HUES64 (cell line): ENCODE data around the gene CAPS.
A peak's percentile ranks its signal among the peaks of the same experiment; 100 is the strongest.

Experiments
- H3K27ac ChIP-seq: 2 replicates; pipeline ENCODE4 v1.7.0; 2013; ENCODE audit warnings: low read depth, low read length, inconsistent platforms
- H3K27me3 ChIP-seq: 2 replicates; pipeline ENCODE4 v1.6.1; 2013; ENCODE audit warnings: mild to moderate bottlenecking, low read length; ENCODE audit not compliant: insufficient read depth
- H3K36me3 ChIP-seq: 2 replicates; pipeline ENCODE4 v1.6.1; 2013; ENCODE audit warnings: mild to moderate bottlenecking, low read length; ENCODE audit not compliant: insufficient read depth
- H3K4me1 ChIP-seq: 2 replicates; pipeline ENCODE4 v1.6.1; 2013; ENCODE audit warnings: mild to moderate bottlenecking, low read length, moderate library complexity; ENCODE audit not compliant: insufficient read depth
- H3K4me3 ChIP-seq: 2 replicates; pipeline ENCODE4 v1.5.1; 2013; ENCODE audit warnings: mild to moderate bottlenecking, low read length, moderate library complexity
- H3K9ac ChIP-seq: 2 replicates; pipeline ENCODE4 v1.6.1; 2013; ENCODE audit warnings: mild to moderate bottlenecking, low read depth, low read length
- H3K9me3 ChIP-seq: 2 replicates; pipeline ENCODE4 v1.6.1; 2013; ENCODE audit warnings: low read depth, low read length; ENCODE audit not compliant: insufficient read depth
- WGBS: fragments of 150-250, 120-280 bp; methylation state at CpG from one replicate; pipeline ENCODE4 v1.1.7; 2013; ENCODE audit warnings: missing lambda C conversion rate; 5-methylcytosine and 5-hydroxymethylcytosine counted together

Gene CAPS

DNA sequence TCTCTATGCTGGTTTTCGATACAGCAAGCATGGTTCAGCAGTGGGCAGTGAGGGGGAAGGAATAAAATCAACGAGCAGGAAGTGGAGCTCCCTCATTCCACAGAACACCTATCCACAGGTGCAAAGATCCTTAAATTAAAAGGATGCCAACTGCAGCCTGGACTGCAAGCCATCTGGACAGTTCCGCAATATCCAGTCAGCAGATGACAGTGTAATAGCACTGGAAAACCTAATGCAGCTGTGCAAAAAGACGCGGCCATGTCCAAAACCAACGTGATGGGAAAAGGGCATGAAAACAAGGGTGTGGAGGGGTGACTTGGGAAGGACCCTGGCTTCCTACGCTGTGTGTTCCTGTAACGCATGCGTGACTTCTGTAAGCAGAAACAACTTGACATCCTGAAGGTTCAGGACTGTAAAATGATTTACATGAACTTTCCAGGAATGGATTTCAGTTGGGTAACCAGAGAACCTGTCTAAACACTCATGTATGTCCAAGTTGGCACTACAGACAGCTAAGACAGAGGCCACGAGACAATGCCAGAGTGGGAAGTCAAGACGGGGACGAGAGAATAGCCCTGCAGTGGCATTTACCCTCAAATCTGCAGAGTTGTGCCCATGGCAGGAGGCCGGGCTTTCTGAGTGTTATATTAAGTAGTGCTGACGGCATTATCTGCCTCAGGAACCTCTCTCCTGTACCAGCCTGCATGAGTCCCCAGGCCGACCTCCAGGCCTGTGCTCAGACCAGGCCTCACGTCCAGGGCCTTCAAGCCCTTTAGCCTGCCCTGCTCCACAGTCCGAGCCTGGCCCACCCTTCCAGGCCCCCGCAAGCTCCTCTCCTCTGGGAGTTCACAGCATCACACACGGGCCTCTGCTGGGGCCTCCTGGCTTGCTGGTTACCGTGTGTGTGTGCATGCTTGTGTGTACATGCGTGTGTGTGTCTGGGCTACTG is 26.5 kb downstream of the CAPS start:
- H3K27ac ChIP-seq, result no peak overlapping the region
- 96% methylated on average over 19 of the region's 21 CpGs for WGBS
- no peaks in the 10 kb centered on the region for H3K27me3 ChIP-seq
- no peaks in the 10 kb centered on the region for H3K9me3 ChIP-seq
- H3K4me3 ChIP-seq, result no peak overlapping the region
- H3K4me1 ChIP-seq, result no peaks in the 10 kb centered on the region
- no peak overlapping the region for H3K9ac ChIP-seq
- peaks cover 53% of the 10 kb centered on the region for H3K36me3 ChIP-seq

DNA sequence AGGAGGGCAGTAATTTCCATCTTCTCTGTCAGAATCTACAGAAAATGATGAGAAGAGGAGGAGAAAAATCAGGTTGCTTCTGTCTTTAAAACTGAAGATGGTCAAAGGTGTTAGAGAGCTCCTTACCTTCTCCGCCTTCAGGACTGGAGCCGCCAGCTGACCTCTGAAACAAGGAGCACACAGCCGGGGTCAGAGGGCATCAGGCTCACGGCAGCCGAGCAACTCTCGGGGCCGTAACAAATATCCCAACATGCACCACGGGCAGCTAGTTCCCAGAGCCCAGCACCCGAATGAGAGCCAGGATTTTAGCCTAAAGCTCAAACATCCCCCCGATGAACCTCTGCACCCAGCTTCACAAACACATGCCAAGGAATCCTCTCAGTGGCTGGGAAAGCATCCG is 27.6 kb downstream of the CAPS start:
- Histone ChIP-seq H3K36me3 (peaks cover 44% of the 10 kb centered on the region), H3K9me3 (no peaks in the 10 kb centered on the region), H3K9ac (no peak overlapping the region), H3K4me1 (no peaks in the 10 kb centered on the region), H3K27me3 (no peaks in the 10 kb centered on the region), H3K4me3 (no peak overlapping the region), H3K27ac (no peak overlapping the region)
- 95% methylated on average over 11 of the region's 11 CpGs for WGBS

DNA sequence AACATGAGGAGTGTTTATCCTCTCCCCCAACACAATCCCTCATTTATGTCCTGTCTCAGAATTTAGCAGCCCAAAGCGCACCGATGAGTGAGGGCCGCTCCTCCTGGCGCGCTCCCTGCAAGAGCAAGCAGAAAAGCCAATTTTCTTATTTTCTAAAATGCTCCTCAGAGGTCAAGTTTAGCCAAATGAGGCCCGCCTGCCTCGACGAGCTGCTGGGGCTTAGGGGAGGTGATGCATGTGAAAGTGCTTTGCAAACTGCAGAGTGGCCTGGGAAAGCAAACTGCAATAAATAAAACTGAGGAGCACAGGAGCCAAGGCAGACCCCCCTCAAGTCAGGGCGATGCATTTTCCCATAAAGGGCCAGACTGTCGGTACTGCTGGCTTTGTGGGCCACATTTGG is 29.0 kb downstream of the CAPS start:
- Histone ChIP-seq H3K9ac (no peak overlapping the region; the same call in 1 of the 2 replicates), H3K4me1 (no peaks in the 10 kb centered on the region), H3K27me3 (no peaks in the 10 kb centered on the region), H3K9me3 (no peaks in the 10 kb centered on the region), H3K4me3 (no peak overlapping the region), H3K36me3 (peaks cover 33% of the 10 kb centered on the region), H3K27ac (no peak overlapping the region)
- WGBS, result 92% methylated on average over 10 of the region's 10 CpGs

GRCh38 chr19:5943623-5944022 is 29.6 kb downstream of the CAPS start:
- WGBS, result 85% methylated on average over 10 of the region's 10 CpGs

GRCh38 chr19:5947435-5947834 is 33.4 kb downstream of the CAPS start:
- H3K36me3 ChIP-seq, result peaks cover 6% of the 10 kb centered on the region; the same call in 1 of the 2 replicates
- 86% methylated on average over 13 of the region's 13 CpGs for whole genome bisulfite sequencing
- H3K4me1 ChIP-seq, result peaks cover 38% of the 10 kb centered on the region

More at GRCh38 chr19:5943623-5944022, 29.6 kb downstream of the CAPS start:
- Histone ChIP-seq H3K4me1 (peaks cover 1% of the 10 kb centered on the region; the same call in 1 of the 2 replicates), H3K9ac (no peak overlapping the region), H3K27me3 (no peaks in the 10 kb centered on the region), H3K4me3 (no peak overlapping the region), H3K36me3 (peaks cover 30% of the 10 kb centered on the region), H3K9me3 (no peaks in the 10 kb centered on the region), H3K27ac (no peak overlapping the region)

GRCh38 chr19:5948752-5949564 is 34.9 kb downstream of the CAPS start:
- Histone ChIP-seq H3K36me3 (peaks cover 6% of the 10 kb centered on the region; the same call in 1 of the 2 replicates), H3K27ac (no peak overlapping the region), H3K27me3 (no peaks in the 10 kb centered on the region), H3K9me3 (no peaks in the 10 kb centered on the region), H3K4me1 (peaks cover 53% of the 10 kb centered on the region), H3K4me3 (no peak overlapping the region), H3K9ac (no peak overlapping the region)
- 79% methylated on average over 12 of the region's 13 CpGs for WGBS

More at GRCh38 chr19:5947435-5947834, 33.4 kb downstream of the CAPS start:
- no peak overlapping the region for H3K4me3 ChIP-seq
- H3K9me3 ChIP-seq, result no peaks in the 10 kb centered on the region
- no peak overlapping the region for H3K27ac ChIP-seq
- H3K9ac ChIP-seq, result no peak overlapping the region
- no peaks in the 10 kb centered on the region for H3K27me3 ChIP-seq

- Histone ChIP-seq H3K27ac (no peak overlapping the region), H3K4me3 (no peak overlapping the region), H3K9ac (no peak overlapping the region), H3K4me1 (peaks cover 62% of the 10 kb centered on the region), H3K9me3 (no peaks in the 10 kb centered on the region), H3K27me3 (no peaks in the 10 kb centered on the region), H3K36me3 (peaks cover 6% of the 10 kb centered on the region; the same call in 1 of the 2 replicates)
- WGBS, result 94% methylated on average over 13 of the region's 13 CpGs
Observed at GRCh38 chr19:5949792-5950305, 35.8 kb downstream of the CAPS start.

GRCh38 chr19:5950741-5951140 is 36.7 kb downstream of the CAPS start:
- no peak overlapping the region for H3K27ac ChIP-seq
- H3K4me3 ChIP-seq, result no peak overlapping the region
- peaks cover 66% of the 10 kb centered on the region for H3K4me1 ChIP-seq
- no peak overlapping the region for H3K9ac ChIP-seq
- 79% methylated on average over 3 of the region's 3 CpGs for WGBS
- H3K9me3 ChIP-seq, result no peaks in the 10 kb centered on the region
- H3K27me3 ChIP-seq, result no peaks in the 10 kb centered on the region
- peaks cover 6% of the 10 kb centered on the region; the same call in 1 of the 2 replicates for H3K36me3 ChIP-seq

DNA sequence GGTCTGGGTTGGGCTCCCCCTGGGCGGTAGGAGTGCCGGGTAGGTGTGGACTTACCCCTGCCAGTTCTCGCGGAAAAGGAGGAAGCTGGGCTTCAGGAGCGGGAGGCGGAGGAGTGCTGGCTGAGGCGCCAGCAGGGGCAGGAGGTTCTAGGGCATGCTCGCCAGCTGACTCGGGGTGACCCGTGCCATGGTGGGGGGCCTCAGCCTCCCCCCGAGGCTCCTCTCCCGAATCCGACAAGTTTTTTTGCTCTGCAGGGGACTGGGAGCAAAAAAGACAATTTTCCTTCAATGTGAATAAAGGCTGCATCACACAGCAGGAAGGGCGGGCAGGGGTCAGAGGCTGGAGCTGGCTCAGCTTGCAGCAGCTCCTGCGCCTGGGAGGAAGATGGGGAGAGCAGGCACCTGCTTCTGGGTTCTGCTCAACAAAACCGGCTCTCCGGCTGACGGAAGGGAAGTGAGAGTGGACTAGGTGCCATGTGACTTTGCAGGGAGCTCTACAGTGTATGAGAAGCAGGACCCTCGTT is 37.3 kb downstream of the CAPS start:
- H3K27ac ChIP-seq, result peak overlapping the region; percentile 32; the same call in 1 of the 2 replicates
- H3K36me3 ChIP-seq, result peaks cover 6% of the 10 kb centered on the region; the same call in 1 of the 2 replicates
- no peaks in the 10 kb centered on the region for H3K9me3 ChIP-seq
- WGBS, result 37% methylated on average over 19 of the region's 19 CpGs
- H3K4me1 ChIP-seq, result peaks cover 67% of the 10 kb centered on the region
- no peak overlapping the region for H3K4me3 ChIP-seq
- no peaks in the 10 kb centered on the region for H3K27me3 ChIP-seq
- no peak overlapping the region for H3K9ac ChIP-seq

- no peak overlapping the region for H3K27ac ChIP-seq
- no peak overlapping the region for H3K4me3 ChIP-seq
- no peak overlapping the region for H3K9ac ChIP-seq
- peaks cover 6% of the 10 kb centered on the region; the same call in 1 of the 2 replicates for H3K36me3 ChIP-seq
- WGBS, result 73% methylated on average over 18 of the region's 18 CpGs
- no peaks in the 10 kb centered on the region for H3K9me3 ChIP-seq
- no peaks in the 10 kb centered on the region for H3K27me3 ChIP-seq
- peaks cover 75% of the 10 kb centered on the region for H3K4me1 ChIP-seq
Observed at GRCh38 chr19:5952193-5953029, 38.4 kb downstream of the CAPS start.
